Measurements from ENCODE around the gene PHLDB3.

PHLDB3 gene

GRCh38 chr19:43507880-43508279 lies 3.3 kb upstream of the PHLDB3 start:
- TF ChIP-seq CTCF (IDR thresholded peaks at IDR 0.05) = no peak

- TF ChIP-seq CTCF (IDR thresholded peaks at IDR 0.05) = no peak
These were observed 2.1 kb upstream of the PHLDB3 start for GRCh38 chr19:43506629-43507028.

GRCh38 chr19:43505941-43506340 lies 1.4 kb upstream of the PHLDB3 start:
- TF ChIP-seq CTCF (IDR thresholded peaks at IDR 0.05) = no peak

GRCh38 chr19:43505186-43505456 lies 575 bp upstream of the PHLDB3 start:
- TF ChIP-seq CTCF (IDR thresholded peaks at IDR 0.05) = no peak

GRCh38 chr19:43503501-43504425 lies 783 bp downstream of the PHLDB3 start:
- TF ChIP-seq CTCF (IDR thresholded peaks at IDR 0.05) = 0 out of 2 replicates have a peak, but pooled peaks have one; percentile 29

- TF ChIP-seq CTCF (IDR thresholded peaks at IDR 0.05) = no peak
These were observed 2.0 kb downstream of the PHLDB3 start for GRCh38 chr19:43502419-43502976.

GRCh38 chr19:43501661-43502418 lies 2.7 kb downstream of the PHLDB3 start:
- no peak for TF ChIP-seq CTCF (IDR thresholded peaks at IDR 0.05)

Data from LNCAP (cell line).